ENCODE measurements around the gene C18orf63.

DNA sequence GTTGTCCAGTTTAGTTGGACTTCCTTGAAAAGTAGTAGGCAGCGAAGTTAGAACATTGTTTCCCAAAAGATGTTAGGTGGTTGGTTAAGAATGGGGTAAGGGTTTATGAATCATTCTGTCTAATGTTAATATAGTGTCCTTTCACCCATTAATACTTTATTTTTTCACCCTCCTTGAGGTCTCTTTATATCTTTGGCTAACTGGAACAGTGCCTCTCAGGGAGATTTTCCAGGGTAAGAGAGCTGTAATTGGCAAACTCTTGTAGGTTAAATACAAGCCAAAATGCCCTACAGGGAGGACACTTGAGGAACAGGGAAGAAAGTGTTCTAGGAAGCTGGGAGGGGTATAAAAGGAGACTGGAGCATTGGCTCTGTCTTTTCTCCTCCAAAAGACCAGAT, 22.3 kb downstream of the C18orf63 start:
- TF ChIP-seq POLR2A (IDR thresholded peaks at IDR 0.05) = no peak
- TF ChIP-seq, protein P1, sequence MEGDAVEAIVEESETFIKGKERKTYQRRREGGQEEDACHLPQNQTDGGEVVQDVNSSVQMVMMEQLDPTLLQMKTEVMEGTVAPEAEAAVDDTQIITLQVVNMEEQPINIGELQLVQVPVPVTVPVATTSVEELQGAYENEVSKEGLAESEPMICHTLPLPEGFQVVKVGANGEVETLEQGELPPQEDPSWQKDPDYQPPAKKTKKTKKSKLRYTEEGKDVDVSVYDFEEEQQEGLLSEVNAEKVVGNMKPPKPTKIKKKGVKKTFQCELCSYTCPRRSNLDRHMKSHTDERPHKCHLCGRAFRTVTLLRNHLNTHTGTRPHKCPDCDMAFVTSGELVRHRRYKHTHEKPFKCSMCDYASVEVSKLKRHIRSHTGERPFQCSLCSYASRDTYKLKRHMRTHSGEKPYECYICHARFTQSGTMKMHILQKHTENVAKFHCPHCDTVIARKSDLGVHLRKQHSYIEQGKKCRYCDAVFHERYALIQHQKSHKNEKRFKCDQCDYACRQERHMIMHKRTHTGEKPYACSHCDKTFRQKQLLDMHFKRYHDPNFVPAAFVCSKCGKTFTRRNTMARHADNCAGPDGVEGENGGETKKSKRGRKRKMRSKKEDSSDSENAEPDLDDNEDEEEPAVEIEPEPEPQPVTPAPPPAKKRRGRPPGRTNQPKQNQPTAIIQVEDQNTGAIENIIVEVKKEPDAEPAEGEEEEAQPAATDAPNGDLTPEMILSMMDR (IDR thresholded peaks at IDR 0.05) = no peak
